ENCODE data around the gene GLOD4.
"Not testable (repeated sequence)": the region's sequence is repeated elsewhere in the genome, so short reads cannot be mapped to it uniquely, and the experiment has no call there.

GLOD4 gene

DNA sequence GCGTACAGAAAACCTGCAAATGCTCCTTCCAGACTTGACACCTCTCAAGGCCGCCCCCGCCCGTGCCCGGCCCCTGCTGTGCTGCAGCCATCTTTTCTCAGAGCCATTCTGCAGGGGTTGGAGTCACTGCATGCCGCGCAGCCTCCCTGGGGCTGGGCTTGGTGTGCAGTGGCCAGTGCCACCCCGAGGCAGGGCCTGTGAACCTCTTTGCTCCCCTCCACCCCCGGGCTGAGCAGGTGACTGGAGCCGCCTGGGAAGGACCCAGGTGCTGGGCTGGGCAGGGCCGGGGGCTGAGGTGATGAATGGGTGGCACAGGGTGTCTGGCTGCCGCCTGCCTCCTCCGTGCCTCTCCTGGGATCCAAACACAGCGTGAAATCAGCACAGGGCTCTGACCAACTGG lies 20.4 kb upstream of the GLOD4 start:
- no peak for DNase-seq (ENCODE audit: low read depth in 2 of 2)

DNA sequence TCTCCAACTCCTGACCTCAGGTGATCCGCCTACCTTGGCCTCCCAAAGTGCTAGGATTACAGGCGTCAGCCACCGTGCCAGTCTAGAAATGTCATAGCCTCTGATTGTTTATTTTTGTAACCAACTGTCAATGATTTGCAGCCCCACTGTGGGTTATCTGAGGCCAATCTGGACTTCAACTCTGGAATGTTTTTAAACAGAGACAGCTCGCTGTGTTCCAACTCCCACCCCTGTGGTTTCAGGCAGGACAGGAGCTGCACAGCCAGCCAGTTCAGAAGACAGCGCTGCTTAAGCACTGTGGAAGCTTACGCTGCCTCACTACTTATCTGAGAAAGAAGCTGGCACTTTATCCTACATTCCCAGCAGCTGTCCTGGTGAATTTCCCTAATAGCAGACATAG lies 19.6 kb upstream of the GLOD4 start:
- no peak for DNase-seq (ENCODE audit: low read depth in 2 of 2)

DNA sequence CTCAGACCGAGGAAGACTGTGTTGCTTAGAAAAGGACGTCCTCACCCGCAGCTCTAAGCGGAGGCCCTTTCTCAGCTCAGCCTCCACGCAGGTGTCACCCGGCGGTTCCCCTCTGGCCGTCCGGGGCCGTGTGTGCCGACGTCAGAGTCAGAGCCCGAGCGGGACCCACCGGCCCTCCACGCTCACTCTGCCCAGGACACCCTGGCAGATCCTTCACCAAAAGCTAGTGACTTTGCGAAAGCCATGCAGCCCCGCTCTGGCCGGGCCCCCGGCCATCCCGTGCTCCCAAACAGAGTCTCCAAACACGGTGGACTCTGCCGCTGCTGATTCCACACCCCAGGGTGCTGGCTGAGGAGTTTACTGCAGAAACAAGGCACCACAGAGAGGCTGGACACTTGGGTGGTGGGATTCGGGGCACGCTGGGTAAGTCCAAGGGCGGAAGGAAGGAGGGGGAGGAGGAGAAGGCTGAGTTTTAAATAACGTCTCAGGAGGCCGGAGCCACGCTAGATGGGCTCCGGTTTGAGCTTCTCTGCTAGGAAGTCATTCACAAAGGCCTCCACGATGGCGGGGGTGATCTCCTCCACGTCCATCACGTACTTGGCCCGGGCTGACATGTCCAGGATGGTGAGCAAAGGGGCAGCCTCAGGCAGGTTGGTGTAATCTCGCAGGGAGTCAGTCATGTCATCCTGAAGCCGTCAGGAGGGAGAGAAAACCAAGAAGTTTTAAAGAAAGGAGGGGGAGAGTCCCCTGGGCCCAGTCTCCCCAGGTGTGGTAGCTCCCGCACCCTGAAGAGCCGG lies 18.6 kb upstream of the GLOD4 start:
- DNase-seq (ENCODE audit: low read depth in 2 of 2), result no peak

DNA sequence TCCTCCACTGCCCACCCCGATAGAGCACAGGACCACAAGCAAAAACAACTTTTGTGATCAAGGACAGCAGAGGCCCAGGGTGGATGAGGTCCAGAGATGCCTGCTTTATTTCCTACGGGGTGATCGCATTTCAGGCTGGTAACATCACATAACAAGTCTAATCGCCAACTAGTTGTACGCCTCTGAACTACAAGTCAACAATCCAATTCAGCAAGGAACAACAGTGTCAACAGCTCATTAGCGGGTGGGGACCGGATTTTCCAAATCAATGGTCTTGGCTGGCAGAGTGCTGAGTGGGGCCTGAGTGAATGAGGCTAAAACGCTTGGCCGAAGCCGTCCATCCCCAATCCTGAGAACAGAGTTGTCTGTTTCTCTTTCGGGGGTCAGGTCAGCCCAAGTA lies 17.2 kb upstream of the GLOD4 start:
- DNase-seq (ENCODE audit: low read depth in 2 of 2), result no peak

DNA sequence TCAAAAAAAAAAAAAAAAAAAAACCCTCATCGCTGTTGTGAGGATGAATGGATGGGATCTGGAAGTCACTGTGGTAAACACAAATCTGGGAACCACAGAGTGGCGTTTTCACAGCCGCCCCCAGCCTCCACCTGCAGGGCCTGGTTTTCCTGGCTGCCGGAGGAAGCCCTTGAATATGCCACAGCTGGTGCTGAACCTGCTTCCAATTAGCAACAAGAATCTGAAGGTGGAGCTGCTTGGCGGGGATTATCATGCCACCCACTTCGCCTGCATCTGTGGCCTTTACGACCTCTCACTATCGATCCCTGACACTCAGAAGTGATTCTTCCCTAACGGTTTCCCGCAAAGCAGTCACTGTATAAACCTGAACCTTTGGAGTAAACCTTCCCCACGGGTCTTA lies 16.2 kb upstream of the GLOD4 start:
- DNase-seq (ENCODE audit: low read depth in 2 of 2), result no peak

DNA sequence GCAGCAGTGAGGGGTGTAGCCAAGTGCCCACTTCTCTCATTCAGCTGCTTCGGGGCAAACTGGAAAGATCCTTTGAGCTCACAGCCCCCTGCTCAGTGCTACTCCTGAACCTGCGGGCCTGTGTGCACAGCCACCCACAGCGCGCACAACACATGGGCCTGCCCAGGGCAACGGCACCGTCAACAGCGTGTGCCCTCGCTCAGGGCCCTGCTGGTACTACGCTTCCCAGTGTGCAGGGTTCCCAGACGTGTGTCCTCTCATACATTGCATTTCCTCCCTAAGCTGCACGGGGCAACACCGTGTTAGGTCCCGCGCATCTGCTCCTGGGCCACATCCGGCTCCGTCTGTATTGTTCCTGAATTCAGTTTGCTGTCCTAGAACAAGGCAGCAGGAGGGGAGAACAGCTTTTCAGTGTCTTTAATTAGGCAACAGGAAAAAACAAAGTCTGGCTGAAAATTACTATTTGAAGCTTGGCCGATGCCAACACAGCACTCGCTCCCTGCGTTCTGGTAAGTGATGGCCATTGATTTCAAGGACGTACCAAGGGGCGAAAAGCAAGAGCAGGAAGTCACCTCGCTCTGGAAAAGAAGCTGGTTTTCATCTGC lies 15.3 kb upstream of the GLOD4 start:
- no peak for DNase-seq (ENCODE audit: low read depth in 2 of 2)

DNA sequence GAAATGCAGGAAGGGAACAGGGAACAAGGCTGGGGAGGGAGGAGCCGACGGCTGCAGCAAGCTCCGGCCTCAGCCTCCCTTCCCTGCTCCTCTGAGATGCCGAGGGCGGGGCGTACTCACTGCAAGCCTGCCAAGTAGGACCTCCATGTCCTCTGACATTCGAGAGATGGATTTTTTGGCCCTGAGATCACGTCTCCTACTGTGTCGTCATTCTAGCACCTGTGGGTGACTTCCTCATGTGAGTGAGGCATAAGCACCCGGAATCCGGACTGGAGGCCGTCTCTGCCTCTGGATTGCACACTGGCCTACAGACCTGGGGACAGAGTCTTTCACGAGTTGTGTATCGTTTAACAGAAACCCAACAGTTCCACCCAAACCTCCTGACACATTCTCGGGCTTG lies 14.5 kb upstream of the GLOD4 start:
- DNase-seq (ENCODE audit: low read depth in 2 of 2), result no peak

DNA sequence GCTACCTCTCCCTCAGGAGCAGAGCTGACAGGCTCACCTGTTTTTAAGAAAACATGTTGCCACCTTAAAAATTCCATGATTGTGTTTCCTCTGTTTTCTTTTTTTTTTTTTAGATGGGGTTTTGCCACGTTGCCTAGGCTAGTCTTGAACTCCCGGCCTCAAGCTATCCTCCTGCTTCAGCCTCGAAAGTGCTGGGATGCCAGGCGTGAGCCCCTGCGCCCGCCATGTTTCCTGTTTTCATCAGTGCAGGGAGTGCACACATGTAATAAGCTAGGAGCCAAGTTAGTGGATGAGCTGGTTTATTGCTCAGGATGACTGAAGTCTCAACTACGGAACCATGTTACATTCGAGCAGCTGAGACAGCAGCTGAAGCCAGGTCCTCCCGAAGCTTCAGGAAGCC lies 13.6 kb upstream of the GLOD4 start:
- DNase-seq (ENCODE audit: low read depth in 2 of 2), result no peak

DNA sequence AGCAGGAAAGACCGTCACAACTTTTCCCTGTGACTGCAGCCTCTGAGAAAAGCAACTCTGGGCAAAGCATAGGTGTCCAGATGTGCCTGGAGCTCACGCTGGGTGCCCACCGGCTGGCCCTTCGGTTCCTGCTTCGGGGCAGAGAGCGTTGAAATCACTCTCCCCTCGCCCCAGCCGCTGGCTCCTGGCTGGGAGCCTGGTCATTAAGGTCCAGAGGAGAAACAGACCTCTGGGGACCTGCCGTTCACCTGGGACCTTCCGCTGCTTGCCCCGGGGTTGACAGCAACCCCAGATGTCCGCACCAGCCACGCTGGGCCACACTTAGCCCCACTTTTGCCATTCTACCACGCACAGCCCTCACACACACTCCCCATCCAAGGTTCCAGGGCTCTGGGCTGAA lies 13.2 kb upstream of the GLOD4 start:
- no peak for DNase-seq (ENCODE audit: low read depth in 2 of 2)

DNA sequence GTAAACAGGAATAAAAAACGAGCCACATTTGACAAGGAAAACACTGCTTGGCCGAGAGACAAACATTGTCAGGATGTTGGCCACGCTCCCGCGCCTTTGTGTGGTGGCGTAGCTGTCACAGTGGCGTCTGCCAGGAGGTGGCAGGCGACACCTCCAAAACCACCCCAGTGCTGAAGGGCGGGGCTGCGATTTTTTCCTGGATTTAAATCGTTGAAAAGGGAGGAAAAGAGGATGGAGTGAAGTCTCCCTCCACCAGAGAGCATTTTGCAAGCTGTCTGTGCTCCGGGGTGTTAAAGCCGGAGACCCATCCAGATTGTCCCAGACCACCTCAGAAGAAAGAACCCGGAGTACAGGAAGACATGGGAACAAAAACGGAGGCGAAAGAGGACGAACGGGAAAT lies 12.8 kb upstream of the GLOD4 start:
- DNase-seq (ENCODE audit: low read depth in 2 of 2), result no peak

DNA sequence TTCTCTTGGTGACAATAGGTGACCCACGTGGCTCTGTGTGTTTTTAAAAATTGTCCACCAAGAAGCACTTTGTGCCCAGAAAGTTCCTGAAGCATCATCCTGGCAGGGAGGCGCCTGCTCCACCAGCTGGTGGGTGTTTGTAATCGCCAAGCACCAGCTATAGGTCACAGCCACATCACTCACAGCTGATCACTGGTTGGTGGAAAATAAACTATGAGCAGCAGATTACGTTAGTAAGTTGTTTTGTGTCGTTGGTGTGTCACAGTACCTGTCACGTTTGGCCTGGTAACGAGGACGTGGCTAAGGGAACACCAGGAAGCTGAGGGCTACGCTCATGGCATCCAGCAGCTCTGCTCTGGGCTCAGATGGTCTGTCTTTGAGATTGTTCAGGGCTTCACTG lies 10.2 kb upstream of the GLOD4 start:
- no peak for DNase-seq (ENCODE audit: low read depth in 2 of 2)

DNA sequence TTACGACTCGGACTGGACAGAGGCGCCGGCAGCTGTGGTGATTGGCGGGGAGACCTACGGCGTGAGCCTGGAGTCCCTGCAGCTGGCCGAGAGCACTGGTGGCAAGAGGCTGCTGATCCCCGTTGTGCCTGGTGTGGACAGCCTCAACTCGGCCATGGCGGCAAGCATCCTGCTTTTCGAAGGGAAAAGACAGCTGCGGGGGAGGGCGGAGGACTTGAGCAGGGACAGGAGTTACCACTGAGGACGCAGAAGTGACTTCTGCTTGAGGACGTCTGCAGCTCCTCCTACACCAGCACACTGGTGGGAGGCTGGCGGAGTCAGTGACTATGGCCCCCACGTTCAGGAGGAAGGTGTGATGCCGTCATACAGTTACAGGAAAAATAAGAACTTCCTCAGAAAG lies 9.7 kb upstream of the GLOD4 start:
- DNase-seq (ENCODE audit: low read depth in 2 of 2), result no peak

DNA sequence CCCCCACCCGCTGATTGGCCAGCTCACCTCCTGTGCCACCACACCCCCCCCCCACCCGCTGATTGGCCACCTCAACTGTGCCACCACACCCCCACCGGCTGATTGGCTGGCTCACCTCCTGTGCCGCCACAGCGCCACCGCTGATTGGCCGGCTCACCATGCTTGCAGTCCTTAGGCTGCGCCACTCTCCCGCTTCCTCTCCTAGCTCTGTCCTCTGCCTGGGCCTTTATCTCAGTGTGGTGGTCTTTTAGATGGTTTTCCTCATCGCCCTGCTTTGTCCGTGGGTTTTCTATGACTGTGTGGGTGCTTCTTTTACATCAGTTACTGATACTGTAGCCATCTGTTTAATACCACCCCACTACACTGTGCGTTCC lies 8.8 kb upstream of the GLOD4 start:
- DNase-seq (ENCODE audit: low read depth in 2 of 2), result not testable (repeated sequence)

DNA sequence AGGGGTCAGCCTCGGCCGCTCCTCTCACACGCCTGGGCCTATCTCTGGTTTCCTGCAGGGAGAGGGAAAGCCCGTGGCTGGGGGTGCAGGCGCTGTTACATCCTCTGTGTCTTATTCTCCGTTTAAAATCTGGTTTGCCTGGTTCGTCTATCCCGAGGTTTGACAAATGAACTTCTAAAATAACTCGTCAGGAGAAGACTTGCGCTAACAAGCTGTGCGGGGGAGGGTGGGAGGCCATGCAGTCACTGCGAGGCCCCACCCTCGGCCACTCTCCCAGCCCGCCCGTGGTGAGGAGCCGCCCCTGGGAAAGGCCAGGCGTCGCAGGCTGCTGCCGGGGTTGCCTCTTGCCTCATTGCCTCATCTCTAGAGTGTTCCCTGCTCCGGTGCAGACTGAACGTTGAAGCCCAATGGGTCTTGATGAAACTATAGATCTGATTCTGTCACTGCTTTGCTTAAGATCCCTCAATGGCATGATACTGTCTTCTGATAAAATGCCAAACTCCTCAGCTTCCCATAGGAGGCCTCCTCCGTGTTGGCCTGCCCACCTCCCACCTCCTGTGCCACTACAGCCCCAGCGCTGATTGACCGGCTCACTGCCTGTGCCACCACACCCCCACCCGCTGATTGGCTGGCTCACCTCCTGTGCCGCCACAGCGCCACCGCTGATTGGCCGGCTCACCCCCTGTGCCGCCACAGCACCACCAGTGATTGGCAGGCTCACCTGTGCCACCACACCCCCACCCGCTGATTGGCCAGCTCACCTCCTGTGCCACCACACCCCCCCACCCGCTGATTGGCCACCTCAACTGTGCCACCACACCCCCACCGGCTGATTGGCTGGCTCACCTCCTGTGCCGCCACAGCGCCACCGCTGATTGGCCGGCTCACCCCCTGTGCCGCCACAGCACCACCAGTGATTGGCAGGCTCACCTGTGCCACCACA lies 8.1 kb upstream of the GLOD4 start:
- DNase-seq (ENCODE audit: low read depth in 2 of 2), result not testable (repeated sequence)

DNA sequence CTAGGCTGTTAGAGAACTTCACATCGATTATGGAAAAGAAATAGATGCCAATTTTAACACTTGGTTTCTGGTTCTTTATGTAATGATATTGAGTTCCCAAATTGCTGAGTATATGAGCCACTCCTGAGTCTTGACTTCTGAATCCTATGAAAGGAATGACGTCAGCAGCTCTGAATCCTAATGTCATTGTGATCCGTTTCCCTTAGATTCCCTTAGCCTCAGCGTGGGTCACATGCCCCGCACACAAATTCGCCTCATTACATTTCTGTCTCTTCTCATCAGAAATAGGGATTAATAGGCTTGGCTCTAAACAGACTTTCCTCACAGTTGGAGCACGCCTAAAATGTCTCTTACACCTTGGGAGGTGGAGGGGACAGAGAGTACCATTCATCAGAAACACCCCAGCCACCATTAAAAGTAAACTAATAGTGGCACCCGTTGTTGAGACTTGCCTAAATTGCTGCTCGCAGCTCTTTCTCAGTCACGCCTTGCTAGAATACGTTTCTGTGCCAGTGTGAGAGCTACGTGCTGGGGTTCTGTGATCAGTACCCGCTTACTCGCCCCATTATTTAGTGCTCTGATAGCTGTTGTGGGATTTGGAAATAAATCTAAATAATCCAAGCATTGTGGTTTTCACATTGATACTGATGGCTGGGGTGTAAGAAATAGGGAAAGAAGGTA lies 7.2 kb upstream of the GLOD4 start:
- no peak for DNase-seq (ENCODE audit: low read depth in 2 of 2)

DNA sequence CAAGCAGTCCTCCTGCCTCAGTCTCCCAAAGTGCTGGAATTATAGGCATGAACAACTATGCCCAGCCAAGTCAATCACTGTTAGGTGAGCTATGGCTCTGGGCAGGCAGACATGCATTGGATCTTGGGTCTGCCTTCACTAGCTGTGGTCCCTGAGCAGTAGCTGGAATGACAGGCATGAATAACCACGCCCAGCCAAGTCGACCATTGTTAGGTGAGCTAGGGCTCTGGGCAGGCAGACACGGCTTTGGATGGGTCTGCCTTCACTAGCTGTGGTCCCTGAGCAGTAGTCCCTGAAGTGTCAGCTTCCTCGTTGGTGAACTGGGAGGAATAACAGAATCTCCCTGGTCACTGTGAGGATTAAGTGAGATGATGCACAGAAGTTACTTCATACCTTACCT lies 6.5 kb upstream of the GLOD4 start:
- DNase-seq (ENCODE audit: low read depth in 2 of 2), result no peak

DNA sequence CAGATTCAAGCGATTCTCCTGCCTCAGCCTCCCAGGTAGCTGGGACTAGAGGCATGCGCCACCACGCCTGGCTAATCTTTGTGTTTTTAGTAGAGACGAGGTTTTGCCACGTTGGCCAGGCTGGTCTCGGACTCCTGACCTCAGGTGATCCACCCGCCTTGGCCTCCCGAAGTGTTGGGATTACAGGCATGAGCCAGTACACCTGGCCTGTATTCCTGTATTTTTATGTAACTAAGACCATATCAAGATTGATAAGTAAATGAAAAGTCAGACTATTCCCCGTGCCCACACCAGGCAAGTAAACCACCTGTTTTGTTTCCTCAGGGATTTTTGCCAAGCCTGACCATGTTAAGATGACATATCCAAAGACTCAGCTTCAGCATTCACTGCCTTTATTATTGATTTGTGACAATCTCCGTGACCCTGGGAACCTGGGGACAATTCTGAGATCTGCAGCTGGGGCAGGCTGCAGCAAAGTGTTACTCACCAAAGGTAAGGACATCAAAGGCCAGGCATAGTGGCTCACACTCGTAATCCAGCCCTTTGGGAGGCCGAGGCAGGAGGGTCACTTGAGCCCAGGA lies 5.7 kb upstream of the GLOD4 start:
- DNase-seq (ENCODE audit: low read depth in 2 of 2), result no peak

DNA sequence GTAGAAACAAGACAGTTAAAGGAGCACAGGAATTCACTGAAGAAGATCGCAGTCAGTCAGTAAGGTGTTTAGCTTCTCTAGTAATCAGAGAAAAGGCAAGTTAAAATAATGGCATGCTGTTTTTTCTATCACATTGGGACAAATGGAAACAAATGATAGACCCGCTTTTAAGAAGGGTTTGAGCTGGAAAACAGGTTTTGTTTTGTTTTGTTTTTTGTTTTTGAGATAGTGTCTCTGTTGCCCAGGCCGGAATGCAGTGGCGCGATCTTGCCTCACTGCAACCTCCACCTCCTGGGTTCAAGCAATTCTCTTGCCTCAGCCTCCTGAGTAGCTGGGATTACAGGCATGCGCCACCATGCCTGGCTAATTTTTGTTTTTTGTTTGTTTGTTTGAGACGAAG lies 3.8 kb upstream of the GLOD4 start:
- DNase-seq (ENCODE audit: low read depth in 2 of 2), result not testable (repeated sequence)

DNA sequence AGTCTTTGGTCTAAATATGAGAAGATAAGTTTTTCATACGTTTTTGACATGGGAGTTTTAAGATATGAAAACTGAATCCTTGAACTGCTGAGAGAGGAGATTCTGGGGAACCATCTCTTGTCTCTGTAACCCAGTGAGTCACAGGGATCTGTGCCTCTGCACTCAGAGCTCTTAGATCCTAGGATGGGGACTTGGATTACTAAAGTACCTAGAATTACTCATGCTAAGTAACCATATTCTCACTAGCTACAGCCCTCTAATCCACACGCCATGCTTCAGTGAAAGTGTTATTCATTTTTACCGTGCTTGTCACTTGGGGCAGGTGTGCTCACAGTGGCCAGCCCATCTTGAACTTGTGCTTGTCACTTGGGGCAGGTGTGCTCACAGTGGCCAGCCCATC lies 2.1 kb upstream of the GLOD4 start:
- no peak for DNase-seq (ENCODE audit: low read depth in 2 of 2)

DNA sequence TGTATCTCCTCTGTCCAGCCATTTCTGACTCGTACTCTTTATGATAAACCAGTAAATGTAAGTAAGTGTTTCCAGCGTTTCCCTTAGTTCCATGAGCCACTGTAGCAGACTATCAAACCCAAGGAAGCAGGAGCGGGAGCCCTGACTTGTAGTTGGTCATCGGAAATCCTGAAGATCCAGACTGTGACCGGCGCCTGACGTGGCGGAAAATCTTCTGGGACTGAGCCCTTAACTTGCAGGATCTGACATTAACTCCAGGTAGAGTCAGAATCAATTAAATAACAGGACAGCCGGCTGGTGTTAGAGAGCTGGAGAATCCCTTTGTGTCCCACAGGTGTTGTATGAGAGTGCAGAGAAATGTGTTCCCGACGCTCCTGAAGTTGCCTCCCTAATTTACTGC lies 4.0 kb downstream of the GLOD4 start:
- DNase-seq (ENCODE audit: low read depth in 2 of 2), result no peak

DNA sequence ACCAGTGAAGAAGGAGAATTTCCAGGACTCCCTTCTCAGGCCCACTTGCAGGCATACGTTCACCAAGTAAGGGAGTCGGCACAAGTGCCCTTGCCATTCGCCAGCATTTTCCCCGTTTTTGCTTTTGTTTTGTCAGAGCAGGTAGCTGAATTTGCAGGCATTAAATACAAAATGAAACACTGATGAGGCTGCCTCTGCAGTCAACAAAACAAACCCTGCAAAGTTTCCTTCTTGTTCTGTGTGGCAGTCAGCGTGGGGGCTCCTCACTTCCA lies 7.8 kb downstream of the GLOD4 start:
- DNase-seq (ENCODE audit: low read depth in 2 of 2), result no peak
